Heart left ventricle (tissue), 16 donors: Measurements from ENCODE around the gene ENO1. TPM values are rescaled to one million over a fixed set of nuclear protein-coding genes. Genes with fewer than 3 reads are reported as not detected.
A peak's percentile ranks its signal among the peaks of the same experiment; 100 is the strongest.

ENCODE experiments used
- ATAC-seq, 4 donors: fragments of 200-7000 bp; cut with Tn5 transposase; one replicate each; pipeline ENCODE4 v1.9.1; 2020 to 2022; ENCODE audit warnings: moderate library complexity in 4 of 4, mild to moderate bottlenecking in 3 of 4, moderate number of reproducible peaks in 1 of 4
- DNase-seq, 5 donors: peaks; one replicate each; pipeline ENCODE4 v3.0.0-alpha.2; 2020
- H3K27ac ChIP-seq, 12 donors: fragments of 200-600 bp; sonication (generic) in 4 of 12; one replicate each; pipeline versions ENCODE4 v1.5.0 to v1.8.0; 2016 to 2022; ENCODE audit warnings: mild to moderate bottlenecking in 2 of 12
- H3K27me3 ChIP-seq, 9 donors: fragments of 200-600 bp; sonication (generic) in 2 of 9; one replicate each; pipeline versions ENCODE4 v1.5.1 to v1.8.0; 2016 to 2022; ENCODE audit warnings: mild to moderate bottlenecking in 3 of 9
- H3K36me3 ChIP-seq, 9 donors: fragments of 200-600 bp; sonication (generic) in 2 of 9; one replicate each; pipeline versions ENCODE4 v1.5.0 to v1.8.0; 2018 to 2022; ENCODE audit warnings: mild to moderate bottlenecking in 2 of 9
- H3K4me1 ChIP-seq, 12 donors: fragments of 200-600 bp; sonication (generic) in 4 of 12; one replicate each; pipeline versions ENCODE4 v1.5.0 to v1.8.0; 2016 to 2022; ENCODE audit warnings: mild to moderate bottlenecking in 3 of 12
- H3K4me3 ChIP-seq, 12 donors: fragments of 200-600 bp; sonication (generic) in 4 of 12; one replicate each; pipeline versions ENCODE4 v1.5.0 to v1.8.0; 2017 to 2022; ENCODE audit warnings: mild to moderate bottlenecking in 9 of 12, moderate library complexity in 4 of 12
- H3K9me3 ChIP-seq, 12 donors: fragments of 200-600 bp; sonication (generic) in 4 of 12; one replicate each; pipeline versions ENCODE4 v1.5.0 to v1.8.0; 2016 to 2022; ENCODE audit warnings: mild to moderate bottlenecking in 1 of 12
- CTCF ChIP-seq, 12 donors: fragments of 200-600 bp; sonication (generic) in 4 of 12; IDR thresholded peaks; one replicate each; pipeline versions ENCODE4 v1.5.0 to v1.8.0; 2018 to 2022; ENCODE audit warnings: antibody characterized with exemption in 12 of 12, mild to moderate bottlenecking in 5 of 12
- POLR2A ChIP-seq, 2 donors: fragments of 450-650 bp; IDR thresholded peaks; one replicate each; pipeline ENCODE4 v1.6.1; 2017; ENCODE audit warnings: antibody characterized with exemption in 2 of 2, mild to moderate bottlenecking in 2 of 2, moderate library complexity in 2 of 2
- WGBS, 4 donors: extraction: QIAGEN DNeasy Blood & Tissue Kit in 2 of 4; methylation state at CpG; one replicate each; pipeline versions ENCODE4 v1.1.5 to v1.1.7; 2013 to 2018; 5-methylcytosine and 5-hydroxymethylcytosine counted together
- intact Hi-C, 10 donors: fragments of 100-400 bp; cut with DNase I; formaldehyde crosslinking; loops; one replicate each; pipeline versions ENCODE4 v1.11.1 to v1.14.2; 2022
- polyA plus RNA-seq, 2 donors: library from polyadenylated mRNA; stranded (reverse); fragments of 200-250 nt; gene quantifications; one replicate each; pipeline ENCODE4 v1.2.3, GENCODE V29; 2013
- total RNA-seq, 9 donors: library from RNA; depleted of rRNA in 2 of 9; stranded (reverse); fragments of >200 nt in 2 of 9; fragmentation: NEBNext Ultra II Directional in 3 of 9; extraction: Animal tissue kit (Norgen Biotek cat#: 25700) in 3 of 9; gene quantifications; one replicate each; pipeline versions ENCODE4 v1.1.0 to v1.2.4, GENCODE V29; 2016 to 2023
- donor health status: ischemic (EF 13 %, LVEDD 7.1; RV severe dilation, severe dysfunction).
- donor health status: healthy with polysubstance abuse.
- donor health status: DM: no; HTN: yes; CAD: no.
- donor health status: DM: no; HTN: no; CAD: no.
- donor health status: ischemic (EF 25% LVEDD 6.9; RV normal size, moderate dysfunction).
- donor health status: ischemic (EF 25% LVEDD 5.7; RV mildly dilated, moderate dysfunction).
- donor health status: healthy.
- donor health status: DM: yes; HTN: yes; CAD: no.
- donor health status: ischemic (EF 35%, LVEDD 5.7; RV mildly dilated, moderate dysfunction).
- donor health status: nonischemic (EF 11% LVEDD 7.7; RV severe dilation, severe dysfunction).
- donor health status: DM: yes; HTN: yes; CAD: no.
- donor health status: PGD.
- donor health status: ischemic (EF 29% LVEDD 5.4; RV normal size, mild dysfunction).
- donor health status: nonischemic (EF 23%, LVEDD 6.1; RV moderate dilation, normal function).

Gene ENO1
- total and polyA plus RNA-seq, 11 donors: 71.1 to 557 (median 174) TPM

DNA sequence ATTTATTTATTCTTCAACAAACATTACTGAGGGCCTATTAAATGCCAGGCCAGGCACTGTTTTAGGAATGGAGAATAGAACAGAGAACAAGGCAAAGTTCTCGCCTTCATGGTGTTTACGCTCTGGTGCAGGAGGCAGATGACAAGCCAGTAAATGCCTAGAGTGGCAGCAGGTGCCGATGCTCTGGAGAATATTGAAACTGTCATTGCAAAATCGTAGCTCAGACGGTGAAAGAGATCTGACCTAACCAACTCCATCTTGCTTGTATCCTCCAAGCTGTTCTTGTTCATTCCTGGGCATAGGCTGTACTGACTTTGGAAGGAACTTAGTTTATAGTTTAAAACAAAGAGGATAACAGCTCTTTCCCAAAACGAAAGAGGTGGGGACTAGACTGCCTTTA, 13.5 kb upstream of the ENO1 start:
- TF ChIP-seq POLR2A (IDR thresholded peaks at IDR 0.05) (no peak), CTCF (IDR thresholded peaks at IDR 0.05) (no peak)
- WGBS, 4 donors: 79 to 89% (median 81%) methylated on average over 6 of the region's 6 CpGs
- Histone ChIP-seq H3K36me3 (no peaks in the 10 kb centered on the region), H3K4me3 (no peak overlapping the region), H3K4me1 (peaks cover 0 to 26% (median 14%) of the 10 kb centered on the region in 12 donors), H3K9me3 (no peaks in the 10 kb centered on the region), H3K27me3 (no peaks in the 10 kb centered on the region), H3K27ac (no peak overlapping the region)
- intact Hi-C loops: no loop called here
- ATAC-seq (no peak), DNase-seq (no peak)

DNA sequence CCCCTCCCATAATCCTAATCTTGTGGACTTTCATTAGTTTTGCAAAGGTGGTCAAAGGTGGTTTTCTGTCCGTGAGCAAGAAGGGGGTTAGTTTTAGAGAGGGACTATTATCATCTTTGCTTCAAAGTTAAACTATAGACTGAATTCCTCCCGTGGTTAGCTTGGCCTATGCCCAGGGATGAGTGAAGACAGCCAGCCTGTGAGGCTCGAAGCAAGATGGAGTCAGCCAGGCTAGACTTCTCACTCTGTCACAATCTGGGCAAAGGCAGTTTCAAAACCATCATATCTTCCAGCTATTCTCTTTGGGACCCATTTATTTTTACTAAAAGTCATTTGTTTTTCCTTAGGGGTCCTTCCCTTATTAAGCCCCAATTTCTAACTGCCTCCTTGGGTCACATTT, 12.9 kb upstream of the ENO1 start:
- TF ChIP-seq POLR2A (IDR thresholded peaks at IDR 0.05): no peak
- TF ChIP-seq CTCF (IDR thresholded peaks at IDR 0.05): no peak
- DNase-seq (no peak), ATAC-seq (no peak)
- no peaks in the 10 kb centered on the region for H3K36me3 ChIP-seq
- H3K4me3 ChIP-seq: no peak overlapping the region
- no peaks in the 10 kb centered on the region for H3K27me3 ChIP-seq
- 73 to 82% (median 78%) methylated on average over 3 of the region's 3 CpGs for WGBS, 4 donors
- intact Hi-C loops: no loop called here
- H3K4me1 ChIP-seq: peaks cover 0 to 26% (median 14%) of the 10 kb centered on the region in 12 donors
- no peaks in the 10 kb centered on the region for H3K9me3 ChIP-seq
- H3K27ac ChIP-seq: no peak overlapping the region

DNA sequence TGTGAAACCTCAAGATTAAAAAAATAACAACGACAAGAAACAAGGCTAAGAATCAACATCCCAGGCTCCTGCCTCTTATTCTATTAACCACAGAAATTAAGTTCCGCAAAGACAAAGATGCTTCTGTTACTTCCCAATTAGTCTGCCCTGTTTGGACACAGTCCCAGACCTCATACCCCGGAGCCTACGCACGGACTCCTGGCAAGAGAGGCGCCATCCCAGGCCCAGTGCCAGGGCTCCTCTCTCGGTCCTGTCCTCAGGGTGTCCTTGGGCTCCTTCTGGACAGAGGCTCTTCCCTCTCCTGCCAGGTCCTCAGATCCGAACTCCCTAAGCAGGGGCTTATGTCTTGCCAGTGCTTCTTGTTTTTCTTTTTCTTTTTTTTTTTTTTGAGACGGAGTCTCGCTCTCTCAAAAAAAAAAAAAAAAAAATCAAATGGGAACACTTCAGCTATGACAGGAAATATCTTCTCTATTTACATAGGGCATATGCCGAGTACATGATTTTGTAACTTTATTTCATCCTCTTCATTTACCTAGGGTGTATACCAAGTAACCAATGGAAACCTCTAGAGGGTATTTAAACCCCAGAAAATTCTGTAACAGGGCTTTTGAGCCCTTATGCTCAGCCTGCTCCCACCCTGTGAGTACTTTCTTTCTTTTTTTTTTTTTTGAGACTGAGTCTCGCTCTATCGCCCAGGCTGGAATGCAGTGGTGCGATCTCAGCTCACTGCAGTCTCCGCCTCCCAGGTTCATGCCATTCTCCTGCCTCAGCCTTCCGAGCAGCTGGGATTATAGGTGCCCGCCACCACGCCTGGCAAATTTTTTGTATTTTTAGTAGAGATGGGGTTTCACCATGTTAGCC, 11.7 kb upstream of the ENO1 start:
- intact Hi-C loops: no loop called here
- no peak for TF ChIP-seq CTCF (IDR thresholded peaks at IDR 0.05)
- no peak for TF ChIP-seq POLR2A (IDR thresholded peaks at IDR 0.05)
- no peaks in the 10 kb centered on the region for H3K27me3 ChIP-seq
- H3K4me1 ChIP-seq: peaks cover 0 to 26% (median 14%) of the 10 kb centered on the region in 12 donors
- 23 to 27% (median 25%) methylated on average over 18 of the region's 18 CpGs for WGBS, 4 donors
- DNase-seq (peak; percentile 89 to 93 (median 89)), ATAC-seq (peak; percentile 97 to 99 (median 98))
- no peaks in the 10 kb centered on the region for H3K9me3 ChIP-seq
- no peaks in the 10 kb centered on the region for H3K36me3 ChIP-seq
- H3K27ac ChIP-seq: peak overlapping the region; percentile 12 to 83 (median 74)
- H3K4me3 ChIP-seq: peak overlapping the region in 6 of 12 donors; percentile 10 to 38 (median 19)

DNA sequence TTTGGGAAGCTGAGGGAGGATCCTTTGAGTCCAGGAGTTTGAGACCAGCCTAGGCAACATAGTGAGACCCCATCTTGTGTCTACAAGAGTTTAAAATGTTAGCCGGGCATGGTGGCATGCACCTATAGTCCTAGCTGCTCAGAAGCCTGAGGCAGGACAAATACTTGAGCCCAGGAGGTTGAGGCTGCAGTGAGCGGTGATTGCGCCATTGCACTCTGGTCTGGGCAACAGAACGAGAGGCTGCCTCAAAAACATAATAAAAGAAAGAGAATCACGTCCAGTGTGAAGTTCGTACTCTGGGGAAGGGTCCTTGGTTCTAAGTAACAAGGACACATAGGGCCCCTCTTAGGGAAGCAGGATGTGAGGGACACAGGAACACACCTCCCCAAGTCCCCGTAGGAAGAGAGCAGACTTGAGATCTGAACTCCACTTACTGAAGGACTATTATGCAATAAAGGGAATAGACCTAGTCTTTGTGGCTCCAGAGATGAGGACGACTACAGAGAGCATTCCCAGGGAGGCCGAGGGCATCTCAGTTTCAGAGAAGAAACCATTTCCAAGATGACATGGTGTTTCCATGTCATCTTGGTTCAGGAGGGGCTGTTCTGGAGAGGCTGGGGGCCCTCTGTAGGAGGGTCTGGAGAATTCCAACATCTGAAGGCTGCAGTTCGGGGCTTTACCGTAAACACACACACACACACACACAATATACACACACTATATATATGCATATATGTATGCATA, 10.8 kb upstream of the ENO1 start:
- Histone ChIP-seq H3K27ac (peak overlapping the region in 11 of 12 donors; percentile 12 to 83 (median 75)), H3K4me1 (peaks cover 0 to 26% (median 14%) of the 10 kb centered on the region in 12 donors), H3K9me3 (no peaks in the 10 kb centered on the region), H3K36me3 (no peaks in the 10 kb centered on the region), H3K27me3 (no peaks in the 10 kb centered on the region), H3K4me3 (peak overlapping the region in 2 of 12 donors; percentile 19 to 38)
- WGBS, 4 donors: 58 to 69% (median 66%) methylated on average over 11 of the region's 11 CpGs
- no peak for DNase-seq
- intact Hi-C loops: no loop called here
- ATAC-seq: peak in 3 of 4 donors; percentile 14 to 39 (median 36)
- TF ChIP-seq CTCF (IDR thresholded peaks at IDR 0.05) (no peak), POLR2A (IDR thresholded peaks at IDR 0.05) (no peak)
